Measurements from ENCODE around the gene SLC37A2. TPM values are rescaled to one million over a fixed set of nuclear protein-coding genes. Genes with fewer than 3 reads are reported as not detected.

SLC37A2 gene
- total and polyA plus RNA-seq, 2 of the 13 experiments (the other 11 are each of a cell fraction or from before 2014, with no cell fraction given): 4.6 to 7.1 TPM

DNA sequence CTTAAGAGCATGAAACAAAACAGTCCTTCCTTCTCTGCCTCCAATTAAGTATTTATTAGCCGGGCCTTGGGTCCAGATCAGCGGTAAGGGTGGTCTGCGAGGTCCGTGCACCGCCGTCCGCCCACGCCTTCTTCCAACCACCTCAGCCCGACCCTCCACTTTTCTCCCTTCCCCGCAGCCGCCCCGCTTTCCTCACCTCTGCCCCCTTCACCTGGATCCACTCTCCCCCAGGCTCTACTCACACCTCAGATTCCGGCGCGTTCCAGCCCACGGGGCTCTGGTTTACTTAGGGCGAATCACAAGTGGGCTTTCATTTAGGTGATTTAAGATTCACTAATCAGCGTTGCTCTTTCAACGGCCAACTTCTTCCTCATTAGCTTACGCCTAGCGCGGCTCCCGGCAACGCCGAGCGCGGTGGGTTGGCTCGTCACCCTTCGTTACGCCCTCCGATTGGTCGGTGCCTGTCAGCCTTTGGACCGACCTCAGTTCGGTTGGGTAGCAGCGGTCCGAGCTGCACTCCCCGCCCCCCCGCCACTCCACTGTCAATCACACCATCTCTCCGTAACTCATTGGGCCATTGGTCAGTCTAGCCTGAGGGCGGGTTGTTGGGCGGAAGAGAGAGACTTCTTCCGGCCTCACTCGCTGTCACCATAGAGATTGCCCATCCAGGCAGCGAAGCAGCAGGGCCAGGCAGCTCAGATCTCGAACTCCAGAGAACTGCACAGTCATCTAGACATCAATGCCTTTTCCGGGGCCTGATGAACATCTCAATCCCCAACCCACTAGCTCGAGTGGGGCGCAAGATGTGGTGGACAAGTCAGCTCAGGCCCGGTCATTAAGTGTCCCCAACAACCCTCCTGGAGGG lies 48.5 kb downstream of the SLC37A2 start, which contains the start of gene TMEM218 (continued):
- TF ChIP-seq, protein P1, sequence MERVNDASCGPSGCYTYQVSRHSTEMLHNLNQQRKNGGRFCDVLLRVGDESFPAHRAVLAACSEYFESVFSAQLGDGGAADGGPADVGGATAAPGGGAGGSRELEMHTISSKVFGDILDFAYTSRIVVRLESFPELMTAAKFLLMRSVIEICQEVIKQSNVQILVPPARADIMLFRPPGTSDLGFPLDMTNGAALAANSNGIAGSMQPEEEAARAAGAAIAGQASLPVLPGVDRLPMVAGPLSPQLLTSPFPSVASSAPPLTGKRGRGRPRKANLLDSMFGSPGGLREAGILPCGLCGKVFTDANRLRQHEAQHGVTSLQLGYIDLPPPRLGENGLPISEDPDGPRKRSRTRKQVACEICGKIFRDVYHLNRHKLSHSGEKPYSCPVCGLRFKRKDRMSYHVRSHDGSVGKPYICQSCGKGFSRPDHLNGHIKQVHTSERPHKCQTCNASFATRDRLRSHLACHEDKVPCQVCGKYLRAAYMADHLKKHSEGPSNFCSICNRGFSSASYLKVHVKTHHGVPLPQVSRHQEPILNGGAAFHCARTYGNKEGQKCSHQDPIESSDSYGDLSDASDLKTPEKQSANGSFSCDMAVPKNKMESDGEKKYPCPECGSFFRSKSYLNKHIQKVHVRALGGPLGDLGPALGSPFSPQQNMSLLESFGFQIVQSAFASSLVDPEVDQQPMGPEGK (CRISPR knock-in tag; IDR thresholded peaks at IDR 0.05): peak; percentile 69; the same call in 1 of the 2 replicates
- TF ChIP-seq TCF7L2 (IDR thresholded peaks at IDR 0.05; ENCODE audit: low read depth, low read length) (no peak), CHD2 (IDR thresholded peaks at IDR 0.05; ENCODE audit: low read depth, low read length) (0 out of 2 replicates have a peak, but pooled peaks have one; percentile 32), FOXK2 (IDR thresholded peaks at IDR 0.05) (no peak), ZNF850 (CRISPR knock-in tag; conservative IDR thresholded peaks at IDR 0.05) (no peak), ZNF883 (CRISPR knock-in tag; IDR thresholded peaks at IDR 0.05; ENCODE audit: not compliant biosample characterization) (peak; percentile 35), SP2 (CRISPR knock-in tag; IDR thresholded peaks at IDR 0.05) (peak; percentile 96), ZNF75D (CRISPR knock-in tag; IDR thresholded peaks at IDR 0.05; ENCODE audit: borderline replicate concordance) (no peak), ZNF143 (CRISPR knock-in tag; IDR thresholded peaks at IDR 0.05) (peak; percentile 61), RFX5 (IDR thresholded peaks at IDR 0.05; ENCODE audit: low read depth, low read length) (peak; percentile 85), ZBTB1 (CRISPR knock-in tag; IDR thresholded peaks at IDR 0.05; ENCODE audit: borderline replicate concordance) (no peak), CREB1 (IDR thresholded peaks at IDR 0.05) (peak; percentile 86), CREB1 (CRISPR knock-in tag; IDR thresholded peaks at IDR 0.05) (peak; percentile 91), ASH2L (IDR thresholded peaks at IDR 0.05; ENCODE audit: insufficient read length, low read depth, low read length) (peak; percentile 76), ZNF292 (CRISPR knock-in tag; IDR thresholded peaks at IDR 0.05; ENCODE audit: borderline replicate concordance, low read depth) (0 out of 2 replicates have a peak, but pooled peaks have one; percentile 14), ELF4 (CRISPR knock-in tag; IDR thresholded peaks at IDR 0.05; ENCODE audit: borderline replicate concordance) (peak; percentile 37; the same call in 1 of the 2 replicates), ZFYVE20 (CRISPR knock-in tag; IDR thresholded peaks at IDR 0.05; ENCODE audit: borderline replicate concordance, low read depth) (no peak), NR2C2 (CRISPR knock-in tag; IDR thresholded peaks at IDR 0.05; ENCODE audit: borderline replicate concordance) (peak; percentile 94), POLR2AphosphoS5 (IDR thresholded peaks at IDR 0.05; ENCODE audit: low read depth, low read length) (peak; percentile 68), RFX3 (CRISPR knock-in tag; IDR thresholded peaks at IDR 0.05) (peak; percentile 57; the same call in 1 of the 2 replicates), KDM4B (CRISPR knock-in tag; IDR thresholded peaks at IDR 0.05) (no peak), MYC (CRISPR knock-in tag; IDR thresholded peaks at IDR 0.05; ENCODE audit: borderline replicate concordance) (no peak; the same call in 1 of the 2 replicates), ZNF619 (CRISPR knock-in tag; IDR thresholded peaks at IDR 0.05) (0 out of 2 replicates have a peak, but pooled peaks have one; percentile 40), GLI4 (CRISPR knock-in tag; IDR thresholded peaks at IDR 0.05; ENCODE audit: borderline replicate concordance) (0 out of 2 replicates have a peak, but pooled peaks have one; percentile 42)
- TF ChIP-seq, protein P2, sequence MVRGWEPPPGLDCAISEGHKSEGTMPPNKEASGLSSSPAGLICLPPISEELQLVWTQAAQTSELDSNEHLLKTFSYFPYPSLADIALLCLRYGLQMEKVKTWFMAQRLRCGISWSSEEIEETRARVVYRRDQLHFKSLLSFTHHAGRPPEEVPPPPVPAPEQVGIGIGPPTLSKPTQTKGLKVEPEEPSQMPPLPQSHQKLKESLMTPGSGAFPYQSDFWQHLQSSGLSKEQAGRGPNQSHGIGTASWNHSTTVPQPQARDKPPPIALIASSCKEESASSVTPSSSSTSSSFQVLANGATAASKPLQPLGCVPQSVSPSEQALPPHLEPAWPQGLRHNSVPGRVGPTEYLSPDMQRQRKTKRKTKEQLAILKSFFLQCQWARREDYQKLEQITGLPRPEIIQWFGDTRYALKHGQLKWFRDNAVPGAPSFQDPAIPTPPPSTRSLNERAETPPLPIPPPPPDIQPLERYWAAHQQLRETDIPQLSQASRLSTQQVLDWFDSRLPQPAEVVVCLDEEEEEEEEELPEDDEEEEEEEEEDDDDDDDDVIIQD (CRISPR knock-in tag; IDR thresholded peaks at IDR 0.05; ENCODE audit: low read depth): peak; percentile 68; the same call in 1 of the 2 replicates
- TF ChIP-seq, protein P3, sequence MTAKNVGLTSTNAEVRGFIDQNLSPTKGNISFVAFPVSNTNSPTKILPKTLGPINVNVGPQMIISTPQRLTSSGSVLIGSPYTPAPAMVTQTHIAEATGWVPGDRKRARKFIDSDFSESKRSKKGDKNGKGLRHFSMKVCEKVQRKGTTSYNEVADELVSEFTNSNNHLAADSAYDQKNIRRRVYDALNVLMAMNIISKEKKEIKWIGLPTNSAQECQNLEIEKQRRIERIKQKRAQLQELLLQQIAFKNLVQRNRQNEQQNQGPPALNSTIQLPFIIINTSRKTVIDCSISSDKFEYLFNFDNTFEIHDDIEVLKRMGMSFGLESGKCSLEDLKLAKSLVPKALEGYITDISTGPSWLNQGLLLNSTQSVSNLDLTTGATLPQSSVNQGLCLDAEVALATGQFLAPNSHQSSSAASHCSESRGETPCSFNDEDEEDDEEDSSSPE (CRISPR knock-in tag; IDR thresholded peaks at IDR 0.05): 0 out of 2 replicates have a peak, but pooled peaks have one; percentile 60
